Measurements from ENCODE around the gene WDR41.

WDR41 gene

GRCh38 chr5:77438071-77438470 lies 54.0 kb downstream of the WDR41 start:
- TF ChIP-seq CTCF (IDR thresholded peaks at IDR 0.05; ENCODE audit: insufficient read depth, low read length, poor library complexity, severe bottlenecking): no peak
- no peak overlapping the region for H3K4me3 ChIP-seq (replicated peaks; ENCODE audit: low read depth, low read length)
- DNase-seq (ENCODE audit: extremely low read depth, insufficient read length): no peak
- H3K36me3 ChIP-seq (ENCODE audit: control insufficient read depth, insufficient read depth, low read length): peaks cover 4% of the 10 kb centered on the region
- H3K27me3 ChIP-seq (replicated peaks; ENCODE audit: control insufficient read depth, insufficient read depth, low read length): no peaks in the 10 kb centered on the region

GRCh38 chr5:77437194-77437593 lies 54.9 kb downstream of the WDR41 start:
- no peak for TF ChIP-seq CTCF (IDR thresholded peaks at IDR 0.05; ENCODE audit: insufficient read depth, low read length, poor library complexity, severe bottlenecking)
- no peak for DNase-seq (ENCODE audit: extremely low read depth, insufficient read length)
- peaks cover 6% of the 10 kb centered on the region for H3K36me3 ChIP-seq (ENCODE audit: control insufficient read depth, insufficient read depth, low read length)

GRCh38 chr5:77431719-77432118 lies 60.4 kb downstream of the WDR41 start:
- DNase-seq (ENCODE audit: extremely low read depth, insufficient read length): no peak
- TF ChIP-seq CTCF (IDR thresholded peaks at IDR 0.05; ENCODE audit: insufficient read depth, low read length, poor library complexity, severe bottlenecking): no peak
- no peak overlapping the region for H3K4me3 ChIP-seq (replicated peaks; ENCODE audit: low read depth, low read length)
- H3K36me3 ChIP-seq (ENCODE audit: control insufficient read depth, insufficient read depth, low read length): peaks cover 3% of the 10 kb centered on the region
- H3K27me3 ChIP-seq (replicated peaks; ENCODE audit: control insufficient read depth, insufficient read depth, low read length): no peaks in the 10 kb centered on the region

More at GRCh38 chr5:77437194-77437593, 54.9 kb downstream of the WDR41 start:
- H3K27me3 ChIP-seq (replicated peaks; ENCODE audit: control insufficient read depth, insufficient read depth, low read length): no peaks in the 10 kb centered on the region
- H3K4me3 ChIP-seq (replicated peaks; ENCODE audit: low read depth, low read length): no peak overlapping the region

GRCh38 chr5:77431286-77431685 lies 60.8 kb downstream of the WDR41 start:
- H3K36me3 ChIP-seq (ENCODE audit: control insufficient read depth, insufficient read depth, low read length): peaks cover 5% of the 10 kb centered on the region
- TF ChIP-seq CTCF (IDR thresholded peaks at IDR 0.05; ENCODE audit: insufficient read depth, low read length, poor library complexity, severe bottlenecking): no peak
- DNase-seq (ENCODE audit: extremely low read depth, insufficient read length): no peak
- no peaks in the 10 kb centered on the region for H3K27me3 ChIP-seq (replicated peaks; ENCODE audit: control insufficient read depth, insufficient read depth, low read length)
- no peak overlapping the region for H3K4me3 ChIP-seq (replicated peaks; ENCODE audit: low read depth, low read length)

GRCh38 chr5:77430726-77431125 lies 61.4 kb downstream of the WDR41 start:
- Histone ChIP-seq H3K36me3 (ENCODE audit: control insufficient read depth, insufficient read depth, low read length) (peaks cover 5% of the 10 kb centered on the region), H3K4me3 (replicated peaks; ENCODE audit: low read depth, low read length) (no peak overlapping the region), H3K27me3 (replicated peaks; ENCODE audit: control insufficient read depth, insufficient read depth, low read length) (no peaks in the 10 kb centered on the region)
- no peak for DNase-seq (ENCODE audit: extremely low read depth, insufficient read length)
- TF ChIP-seq CTCF (IDR thresholded peaks at IDR 0.05; ENCODE audit: insufficient read depth, low read length, poor library complexity, severe bottlenecking): no peak

- no peaks in the 10 kb centered on the region for H3K27me3 ChIP-seq (replicated peaks; ENCODE audit: control insufficient read depth, insufficient read depth, low read length)
- H3K36me3 ChIP-seq (ENCODE audit: control insufficient read depth, insufficient read depth, low read length): peaks cover 3% of the 10 kb centered on the region
- no peak for TF ChIP-seq CTCF (IDR thresholded peaks at IDR 0.05; ENCODE audit: insufficient read depth, low read length, poor library complexity, severe bottlenecking)
- H3K4me3 ChIP-seq (replicated peaks; ENCODE audit: low read depth, low read length): no peak overlapping the region
- no peak for DNase-seq (ENCODE audit: extremely low read depth, insufficient read length)
Measured at GRCh38 chr5:77428526-77428925, 63.6 kb downstream of the WDR41 start.

All from GM06990 (cell line).